HL-60 (cell line): ENCODE data around the gene CACYBP.

Source experiments
- DNase-seq, 2 experiments: peaks; one replicate each; pipeline ENCODE4 v3.0.0-alpha.2; 2010 to 2020; ENCODE audit warnings: low read depth in 1 of 2, low spot score in 1 of 2
- H3K27ac ChIP-seq: fragments of 250-450 bp; sonication (Bioruptor Pico); replicated peaks from 2 replicates; pipeline ENCODE4 v1.5.1; 2020; ENCODE audit warnings: mild to moderate bottlenecking, moderate library complexity
- H3K27me3 ChIP-seq: fragments of 250-450 bp; sonication (Bioruptor Pico); 2 replicates; pipeline ENCODE4 v1.5.1; 2021; ENCODE audit warnings: mild to moderate bottlenecking, moderate library complexity; ENCODE audit not compliant: insufficient read depth, poor library complexity, severe bottlenecking
- H3K4me3 ChIP-seq: replicated peaks from 2 replicates; pipeline ENCODE4 v1.5.1; 2011; ENCODE audit warnings: mild to moderate bottlenecking, control low read depth, low read length; ENCODE audit not compliant: insufficient read depth
- CTCF ChIP-seq: IDR thresholded peaks from one replicate; pipeline ENCODE4 v1.5.1; 2011; ENCODE audit warnings: low read length, control low read depth, inconsistent platforms; ENCODE audit not compliant: insufficient read depth
- GABPA ChIP-seq: IDR thresholded peaks from 2 replicates; pipeline ENCODE4 v1.6.1; 2012; ENCODE audit warnings: low read depth
- POLR2AphosphoS5 ChIP-seq: IDR thresholded peaks from 2 replicates; pipeline ENCODE4 v1.6.1; 2012; ENCODE audit warnings: low read depth
- REST ChIP-seq: IDR thresholded peaks from 2 replicates; pipeline ENCODE4 v1.6.1; 2012; ENCODE audit warnings: low read depth; ENCODE audit not compliant: insufficient replicate concordance
- SPI1 ChIP-seq: IDR thresholded peaks from 2 replicates; pipeline ENCODE4 v1.6.1; 2012; ENCODE audit warnings: low read depth, mild to moderate bottlenecking, borderline replicate concordance

Gene CACYBP

GRCh38 chr1:174997041-174997440 is 2.7 kb upstream of the CACYBP start:
- no peak overlapping the region for H3K4me3 ChIP-seq
- no peak overlapping the region for H3K27ac ChIP-seq
- TF ChIP-seq GABPA = no peak
- TF ChIP-seq CTCF = no peak
- TF ChIP-seq REST = no peak
- no peak for TF ChIP-seq POLR2AphosphoS5
- no peak for TF ChIP-seq SPI1
- H3K27me3 ChIP-seq = no peaks in the 10 kb centered on the region
- DNase-seq = no peak

- Histone ChIP-seq H3K4me3 (peak overlapping the region; percentile 87), H3K27ac (peak overlapping the region; percentile 100), H3K27me3 (no peaks in the 10 kb centered on the region)
- DNase-seq = peak; percentile 68 to 70
- TF ChIP-seq POLR2AphosphoS5 = no peak
- TF ChIP-seq GABPA = no peak
- peak; percentile 53 for TF ChIP-seq CTCF
Measured at GRCh38 chr1:174998569-174999215, 1.1 kb upstream of the CACYBP start.

GRCh38 chr1:174999216-174999935 is 371 bp upstream of the CACYBP start:
- H3K27ac ChIP-seq = peak overlapping the region; percentile 100
- TF ChIP-seq GABPA (peak; percentile 95), CTCF (no peak), POLR2AphosphoS5 (peak; percentile 95), REST (peak; percentile 67), SPI1 (no peak)

More at GRCh38 chr1:174999216-174999935, 371 bp upstream of the CACYBP start:
- DNase-seq = peak; percentile 93 to 98
- no peaks in the 10 kb centered on the region for H3K27me3 ChIP-seq
- peak overlapping the region; percentile 87 for H3K4me3 ChIP-seq
